ENCODE measurements around the gene HNRNPA1.
A peak's percentile ranks its signal among the peaks of the same experiment; 100 is the strongest.
"Not testable (repeated sequence)": the region's sequence is repeated elsewhere in the genome, so short reads cannot be mapped to it uniquely, and the experiment has no call there.

HNRNPA1 gene

DNA sequence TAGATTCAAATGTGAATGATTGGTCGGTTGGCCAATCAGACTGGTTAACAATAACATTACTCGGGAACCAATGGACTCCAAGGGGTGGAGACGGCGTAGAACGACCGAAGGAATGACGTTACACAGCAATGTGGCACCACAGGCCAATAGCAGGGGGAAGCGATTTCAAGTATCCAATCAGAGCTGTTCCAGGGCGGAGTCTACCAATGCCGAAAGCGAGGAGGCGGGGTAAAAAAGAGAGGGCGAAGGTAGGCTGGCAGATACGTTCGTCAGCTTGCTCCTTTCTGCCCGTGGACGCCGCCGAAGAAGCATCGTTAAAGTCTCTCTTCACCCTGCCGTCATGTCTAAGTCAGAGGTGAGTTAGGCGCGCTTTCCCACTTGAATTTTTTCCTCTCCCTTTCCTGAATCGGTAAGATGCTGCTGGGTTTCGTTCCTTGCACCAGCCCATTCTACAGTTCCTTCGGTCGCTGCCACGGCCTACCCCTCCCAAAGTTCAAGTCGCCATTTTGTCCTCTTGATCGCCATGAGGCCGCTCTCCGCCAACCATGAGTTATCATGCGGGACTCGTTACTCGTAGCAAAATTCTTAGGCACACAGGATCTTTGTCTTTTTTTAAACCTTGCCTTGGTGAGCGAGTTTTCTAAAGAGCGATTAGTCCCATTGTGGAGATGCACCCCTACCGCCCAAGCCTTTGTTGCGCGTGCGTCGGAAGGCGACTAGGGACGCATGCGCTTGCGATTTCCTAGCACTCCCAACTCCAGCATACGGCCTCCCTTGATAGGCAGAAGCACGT, at the start of gene HNRNPA1:
Gene HNRNPA1 (plus strand): TSS at position 259 of the 793 bp plus-strand sequence. CDS start 82 bp downstream, at position 341.
- H3K36me3 ChIP-seq (ENCODE audit: insufficient read depth, low read length): peaks cover 77% of the 10 kb centered on the region
- TF ChIP-seq POLR2AphosphoS5 (IDR thresholded peaks at IDR 0.05; ENCODE audit: borderline replicate concordance, low read depth, low read length): peak; percentile 98
- TF ChIP-seq EZH2 (IDR thresholded peaks at IDR 0.05): no peak
- DNase-seq (ENCODE audit: low read depth, low spot score): peak; percentile 100

DNA sequence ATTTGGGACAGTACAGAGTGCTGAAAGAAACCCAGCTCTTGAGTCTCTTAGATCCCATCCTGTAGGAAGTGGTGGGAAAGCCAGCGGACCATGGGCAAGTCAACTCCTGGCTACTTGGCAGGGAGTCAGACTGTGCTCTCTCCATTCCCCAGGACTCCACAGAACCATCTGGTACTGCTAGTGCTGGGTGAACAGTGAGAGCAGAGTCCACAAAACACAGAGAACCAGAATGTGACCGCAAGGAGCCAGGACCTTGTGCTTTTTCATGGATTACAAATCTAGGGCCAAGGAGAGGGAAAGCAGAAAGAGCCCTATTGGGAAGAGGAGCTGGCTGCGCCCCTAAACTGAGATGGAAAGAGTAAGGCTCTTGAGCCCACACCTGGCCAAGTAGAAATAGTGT, 49.3 kb upstream of the HNRNPA1 start:
- Histone ChIP-seq H3K36me3 (ENCODE audit: insufficient read depth, low read length) (peaks cover 23% of the 10 kb centered on the region), H3K27ac (peak overlapping the region; percentile 75; the same call in 1 of the 2 replicates)
- not testable (repeated sequence) for H3K9me3 ChIP-seq (ENCODE audit: low read depth, low read length); H3K4me3 ChIP-seq; DNase-seq (ENCODE audit: low read depth, low spot score); H3K9ac ChIP-seq (ENCODE audit: insufficient read length)

More for the DNA sequence above, at the start of gene HNRNPA1:
- Histone ChIP-seq H3K27ac (peak within 1 kb of the TSS; percentile 100), H3K4me3 (peak within 1 kb of the TSS; percentile 100), H3K9me3 (ENCODE audit: low read depth, low read length) (no peaks in the 10 kb centered on the region), H3K9ac (ENCODE audit: insufficient read length) (peak within 1 kb of the TSS; percentile 100)

DNA sequence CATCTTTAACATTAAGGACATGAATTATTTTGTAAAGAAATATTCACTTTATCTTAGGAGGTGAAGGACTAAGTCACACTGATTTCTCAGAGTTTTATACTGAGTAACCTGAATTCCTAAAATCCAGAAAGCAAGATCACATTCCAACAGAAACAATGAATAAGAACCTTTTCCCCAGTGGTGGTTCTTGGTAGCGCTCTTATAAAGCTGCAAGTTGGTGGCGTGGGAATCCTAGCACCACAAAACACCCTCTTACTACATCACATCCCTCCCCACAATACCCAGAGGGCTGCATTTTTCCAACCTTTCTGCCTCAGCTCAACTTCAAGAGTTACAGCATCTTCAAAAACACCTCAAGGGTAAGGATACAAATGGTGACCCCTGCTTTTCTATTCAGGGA, 47.7 kb upstream of the HNRNPA1 start:
- DNase-seq (ENCODE audit: low read depth, low spot score): no peak
- Histone ChIP-seq H3K4me3 (no peak overlapping the region), H3K9me3 (ENCODE audit: low read depth, low read length) (no peaks in the 10 kb centered on the region), H3K36me3 (ENCODE audit: insufficient read depth, low read length) (peaks cover 33% of the 10 kb centered on the region), H3K27ac (peak overlapping the region; percentile 40), H3K9ac (ENCODE audit: insufficient read length) (no peak overlapping the region)
- no peak for TF ChIP-seq EZH2 (IDR thresholded peaks at IDR 0.05)
- no peak for TF ChIP-seq POLR2AphosphoS5 (IDR thresholded peaks at IDR 0.05; ENCODE audit: borderline replicate concordance, low read depth, low read length)
- TF ChIP-seq FOXP2 (optimal IDR thresholded peaks at IDR 0.05; ENCODE audit: control extremely low read depth, extremely low read length, insufficient read depth): no peak

DNA sequence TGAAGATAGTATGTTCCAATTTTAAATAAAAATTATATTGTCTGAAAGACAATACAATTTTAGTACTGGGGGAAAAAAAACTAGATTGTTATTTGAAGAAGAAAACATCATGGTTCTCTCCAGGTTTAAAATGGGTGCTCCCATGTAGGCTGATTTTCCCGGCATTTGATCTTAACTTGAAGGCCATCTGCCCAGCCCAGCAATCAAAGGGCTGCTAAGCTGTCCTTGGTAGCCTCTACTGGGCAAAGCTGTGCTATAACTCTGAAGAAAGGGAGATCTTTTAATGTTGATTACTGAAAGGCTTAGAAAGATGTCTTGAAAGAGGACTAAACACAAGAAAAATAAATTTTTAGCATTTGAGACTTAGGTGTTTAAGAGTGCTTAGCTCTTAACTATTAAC, 42.0 kb upstream of the HNRNPA1 start:
- Histone ChIP-seq H3K36me3 (ENCODE audit: insufficient read depth, low read length) (peaks cover 78% of the 10 kb centered on the region), H3K4me3 (no peak overlapping the region), H3K9me3 (ENCODE audit: low read depth, low read length) (no peaks in the 10 kb centered on the region), H3K27ac (no peak overlapping the region), H3K9ac (ENCODE audit: insufficient read length) (no peak overlapping the region)
- DNase-seq (ENCODE audit: low read depth, low spot score): no peak
- TF ChIP-seq FOXP2 (optimal IDR thresholded peaks at IDR 0.05; ENCODE audit: control extremely low read depth, extremely low read length, insufficient read depth) (no peak), POLR2AphosphoS5 (IDR thresholded peaks at IDR 0.05; ENCODE audit: borderline replicate concordance, low read depth, low read length) (no peak), EZH2 (IDR thresholded peaks at IDR 0.05) (no peak)

DNA sequence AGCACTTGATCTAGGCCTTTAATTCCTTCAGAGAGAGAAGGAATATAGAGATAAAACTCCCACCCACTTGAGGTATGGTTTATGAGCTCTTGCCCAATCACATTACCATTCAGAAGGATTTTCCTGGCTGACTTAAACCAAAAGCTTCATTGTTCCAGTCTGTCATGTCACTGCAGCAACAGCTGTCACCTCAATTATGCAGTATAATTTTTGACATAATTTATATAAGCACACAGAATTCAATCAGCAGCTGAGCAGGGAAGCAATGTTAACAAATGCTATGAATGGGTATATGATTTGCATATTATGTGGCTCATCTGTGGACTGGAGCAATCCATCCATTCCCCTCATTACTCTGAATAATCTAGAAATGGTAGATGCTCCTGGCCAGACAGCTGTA, 40.9 kb upstream of the HNRNPA1 start:
- no peak overlapping the region for H3K9ac ChIP-seq (ENCODE audit: insufficient read length)
- no peak for TF ChIP-seq EZH2 (IDR thresholded peaks at IDR 0.05)
- TF ChIP-seq FOXP2 (optimal IDR thresholded peaks at IDR 0.05; ENCODE audit: control extremely low read depth, extremely low read length, insufficient read depth): no peak
- no peak for TF ChIP-seq POLR2AphosphoS5 (IDR thresholded peaks at IDR 0.05; ENCODE audit: borderline replicate concordance, low read depth, low read length)
- H3K36me3 ChIP-seq (ENCODE audit: insufficient read depth, low read length): peaks cover 82% of the 10 kb centered on the region
- H3K27ac ChIP-seq: peak overlapping the region; percentile 4; the same call in 1 of the 2 replicates
- DNase-seq (ENCODE audit: low read depth, low spot score): no peak
- no peaks in the 10 kb centered on the region for H3K9me3 ChIP-seq (ENCODE audit: low read depth, low read length)
- no peak overlapping the region for H3K4me3 ChIP-seq

DNA sequence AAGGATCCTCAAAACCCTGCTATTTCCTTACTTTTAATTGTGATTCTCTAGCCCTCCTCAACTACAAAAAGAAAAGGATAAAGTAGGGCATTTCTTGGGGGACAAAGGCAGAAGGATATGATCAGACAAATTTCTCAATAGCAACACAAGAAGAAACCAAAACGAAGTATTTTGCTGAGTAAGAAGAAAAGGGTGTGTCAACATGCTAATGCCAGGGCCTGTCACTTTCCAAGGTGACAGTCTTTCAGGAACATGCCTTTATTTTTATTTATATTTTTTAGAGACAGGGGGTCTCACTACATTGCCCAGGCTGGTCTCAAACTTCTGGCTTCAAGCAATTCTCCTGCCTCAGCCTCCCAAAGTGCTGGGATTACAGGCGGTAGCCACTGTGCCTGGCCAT, 40.4 kb upstream of the HNRNPA1 start:
- peaks cover 87% of the 10 kb centered on the region for H3K36me3 ChIP-seq (ENCODE audit: insufficient read depth, low read length)
- DNase-seq (ENCODE audit: low read depth, low spot score): no peak
- H3K9me3 ChIP-seq (ENCODE audit: low read depth, low read length): no peaks in the 10 kb centered on the region
- H3K4me3 ChIP-seq: no peak overlapping the region
- TF ChIP-seq FOXP2 (optimal IDR thresholded peaks at IDR 0.05; ENCODE audit: control extremely low read depth, extremely low read length, insufficient read depth): no peak
- no peak for TF ChIP-seq EZH2 (IDR thresholded peaks at IDR 0.05)
- TF ChIP-seq POLR2AphosphoS5 (IDR thresholded peaks at IDR 0.05; ENCODE audit: borderline replicate concordance, low read depth, low read length): no peak
- H3K27ac ChIP-seq: peak overlapping the region; percentile 4; the same call in 1 of the 2 replicates
- H3K9ac ChIP-seq (ENCODE audit: insufficient read length): no peak overlapping the region

DNA sequence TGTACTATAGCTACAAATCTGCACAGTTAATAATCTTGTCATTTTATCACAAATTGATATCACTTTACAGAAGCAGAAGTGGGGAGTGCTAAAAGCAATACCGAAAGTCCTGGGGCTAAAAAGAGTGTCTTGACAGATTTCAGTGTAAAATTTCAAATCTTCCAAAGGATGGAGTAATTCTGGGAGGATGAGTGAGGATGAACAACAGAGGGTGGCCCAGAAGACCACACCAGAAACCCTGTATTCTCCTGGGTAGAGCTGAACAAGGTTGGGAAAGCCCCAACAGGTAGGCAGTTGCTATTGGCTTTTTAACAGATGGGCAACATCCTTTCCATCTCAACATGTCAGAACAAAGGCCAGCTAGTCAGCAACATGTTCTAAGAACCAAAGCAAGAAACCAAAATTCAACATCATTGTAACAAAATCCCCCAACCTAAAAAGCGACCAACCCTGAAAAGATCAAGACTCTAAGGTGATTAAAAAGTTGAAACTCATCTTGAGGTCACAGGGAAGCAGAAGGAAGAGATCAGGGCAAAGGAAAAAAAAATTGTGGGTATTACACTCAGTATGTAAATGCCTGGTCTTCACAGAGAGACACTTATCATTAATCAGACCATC, 39.4 kb upstream of the HNRNPA1 start:
- no peaks in the 10 kb centered on the region for H3K9me3 ChIP-seq (ENCODE audit: low read depth, low read length)
- no peak for TF ChIP-seq POLR2AphosphoS5 (IDR thresholded peaks at IDR 0.05; ENCODE audit: borderline replicate concordance, low read depth, low read length)
- no peak for TF ChIP-seq EZH2 (IDR thresholded peaks at IDR 0.05)
- TF ChIP-seq FOXP2 (optimal IDR thresholded peaks at IDR 0.05; ENCODE audit: control extremely low read depth, extremely low read length, insufficient read depth): no peak
- H3K36me3 ChIP-seq (ENCODE audit: insufficient read depth, low read length): peaks cover 88% of the 10 kb centered on the region
- no peak for DNase-seq (ENCODE audit: low read depth, low spot score)
- H3K9ac ChIP-seq (ENCODE audit: insufficient read length): no peak overlapping the region
- no peak overlapping the region for H3K4me3 ChIP-seq
- peak overlapping the region; percentile 9; the same call in 1 of the 2 replicates for H3K27ac ChIP-seq

DNA sequence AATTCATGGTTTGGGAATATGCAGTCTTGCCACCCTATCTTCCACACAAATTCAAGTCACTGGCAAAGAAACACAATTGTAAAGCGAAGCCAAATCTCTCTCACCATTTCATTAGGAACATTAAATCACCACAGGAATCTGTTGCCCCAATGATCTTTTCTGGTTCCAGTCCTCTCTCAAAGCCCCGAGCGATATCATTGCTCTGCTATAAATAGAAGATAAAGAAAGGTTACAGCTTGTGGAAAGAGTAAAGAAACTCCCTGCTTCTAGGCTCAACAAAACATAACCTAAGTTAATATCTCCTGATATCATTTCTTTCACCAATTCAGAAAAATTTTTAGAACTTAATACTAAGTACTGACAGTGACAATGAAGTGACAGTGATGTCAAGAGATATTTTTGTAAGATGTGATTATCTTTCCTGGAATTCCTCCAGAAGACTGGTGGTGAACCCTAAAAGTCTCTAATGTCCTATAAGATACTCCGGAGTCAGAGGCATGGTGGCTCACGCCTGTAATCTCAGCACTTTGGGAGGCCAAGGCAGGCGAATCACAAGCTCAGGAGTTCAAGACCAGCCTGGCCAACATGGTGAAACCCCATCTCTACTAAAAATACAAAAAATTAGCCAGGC, 34.4 kb upstream of the HNRNPA1 start:
- DNase-seq (ENCODE audit: low read depth, low spot score): no peak
- Histone ChIP-seq H3K9ac (ENCODE audit: insufficient read length) (no peak overlapping the region), H3K36me3 (ENCODE audit: insufficient read depth, low read length) (peaks cover 85% of the 10 kb centered on the region), H3K27ac (no peak overlapping the region), H3K4me3 (no peak overlapping the region), H3K9me3 (ENCODE audit: low read depth, low read length) (no peaks in the 10 kb centered on the region)
- TF ChIP-seq FOXP2 (optimal IDR thresholded peaks at IDR 0.05; ENCODE audit: control extremely low read depth, extremely low read length, insufficient read depth) (no peak), POLR2AphosphoS5 (IDR thresholded peaks at IDR 0.05; ENCODE audit: borderline replicate concordance, low read depth, low read length) (no peak), EZH2 (IDR thresholded peaks at IDR 0.05) (no peak)

Measured in SK-N-MC (cell line).